HUDEP-2 (cell line): ENCODE results near the gene SPAG5.

Experiments
- DNase-seq, 76 experiments: peaks; one replicate each; lab custom pipeline; 2025; ENCODE audit not compliant: unreplicated experiment in 76 of 76; lab: John Stamatoyannopoulos, UW

Gene SPAG5

GRCh38 chr17:28598799-28599310, at the start of gene SPAG5:
TSS of gene SPAG5 (minus strand) at chr17:28599025. CDS start at chr17:28598946, 79 bp downstream.
- peak in 75 of 76 experiments; percentile 42 to 92 (median 87) for DNase-seq

DNA sequence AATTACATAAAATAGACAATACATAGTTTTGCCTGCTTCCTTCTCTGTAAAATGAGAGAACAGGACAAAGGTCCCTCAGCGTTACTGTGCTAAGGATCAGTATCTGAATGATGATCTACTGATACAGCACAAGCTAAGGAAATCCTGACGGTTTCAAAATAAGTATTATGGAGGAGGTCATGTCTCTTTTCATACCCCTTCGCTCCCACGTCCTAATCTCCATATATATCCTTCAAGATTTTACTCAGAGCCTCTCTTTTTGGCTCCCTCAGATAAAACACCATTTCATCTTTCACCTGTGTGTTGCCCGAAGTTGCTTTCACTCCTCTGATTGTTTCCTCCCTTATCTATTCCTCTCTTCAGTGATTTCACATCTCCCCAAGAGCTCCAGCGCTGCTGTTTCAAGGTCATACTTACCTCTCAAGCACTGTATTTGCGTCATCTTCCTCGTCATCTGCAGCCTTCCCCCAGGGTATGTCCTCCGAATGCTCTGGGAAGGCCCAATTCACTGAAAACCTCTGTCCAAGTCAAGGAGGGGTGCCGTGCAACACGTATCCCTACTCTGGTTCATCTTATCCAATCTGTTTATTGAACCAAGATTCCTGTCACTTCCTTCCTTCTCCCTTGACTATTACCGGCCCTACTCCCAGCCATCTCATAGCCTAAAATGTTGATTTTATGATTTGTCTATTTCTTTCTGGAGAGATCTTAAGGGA, 47.4 kb upstream of the SPAG5 start:
- DNase-seq, result no peak

DNA sequence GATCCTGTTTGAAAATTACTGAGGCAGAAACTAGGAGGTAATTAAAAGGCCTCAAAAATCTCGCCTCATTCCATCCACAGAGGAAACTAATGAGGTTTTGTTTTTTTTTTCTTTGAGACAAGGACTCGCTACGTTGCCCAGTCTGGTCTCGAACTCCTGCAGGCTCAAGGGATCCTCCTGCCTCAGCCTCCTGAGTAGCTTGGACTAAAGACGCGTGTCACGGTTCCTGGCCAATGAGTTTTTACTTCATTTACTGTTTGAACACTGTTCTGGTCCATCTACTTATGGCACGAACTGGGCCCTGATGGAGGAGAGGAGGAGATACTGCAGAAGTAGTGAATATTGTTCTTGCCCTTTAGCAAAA, 46.7 kb upstream of the SPAG5 start:
- peak in 2 of 76 experiments; percentile 5 to 15 for DNase-seq

DNA sequence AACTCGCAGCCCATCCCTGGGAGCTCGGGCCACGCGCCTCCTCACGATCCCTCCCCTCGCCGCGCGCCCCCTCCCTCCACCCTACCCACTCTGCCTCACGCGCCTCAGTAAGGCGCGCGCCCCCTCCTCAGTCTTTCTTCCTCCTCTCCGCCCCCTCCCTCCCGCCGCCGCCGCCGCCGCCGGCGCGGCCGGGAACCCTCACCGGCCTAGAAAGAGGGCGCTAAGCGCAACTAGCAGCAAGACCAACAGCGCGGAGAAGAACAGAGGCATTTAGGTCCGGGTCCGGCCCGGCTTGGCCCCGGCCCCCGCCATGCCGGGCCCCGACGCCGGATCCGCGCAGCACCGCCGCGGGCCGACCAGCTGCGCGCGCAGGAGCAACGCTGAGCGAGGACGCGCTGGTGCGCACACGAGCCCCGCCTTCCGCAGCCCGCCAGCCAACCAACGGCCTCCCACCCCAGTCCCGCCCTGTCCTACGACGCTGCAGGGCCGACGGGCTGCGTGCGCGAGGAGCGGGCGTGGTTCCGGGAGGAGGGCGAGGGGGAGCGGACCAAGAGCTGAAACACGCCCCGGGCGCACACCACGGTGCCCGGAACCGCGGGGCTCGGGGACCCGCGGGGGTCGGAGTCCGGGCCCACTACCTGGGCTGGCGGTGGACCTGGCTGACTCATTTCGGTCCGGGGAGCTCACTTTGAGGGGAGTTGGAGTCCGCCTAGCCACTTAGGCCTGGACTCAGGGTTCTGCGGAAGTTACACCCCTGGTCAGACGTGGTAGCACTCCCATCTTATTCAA, 46.2 kb upstream of the SPAG5 start, which contains the start of gene BLTP2:
Gene BLTP2, minus strand, starts transcription at position 372 of the 789 bp plus-strand sequence. Its CDS starts 102 bp downstream, at position 270.
- peak in 74 of 76 experiments; percentile 34 to 96 (median 90) for DNase-seq

GRCh38 chr17:28643983-28644786, 45.4 kb upstream of the SPAG5 start:
- DNase-seq, result peak in 59 of 76 experiments; percentile 5 to 74 (median 33)

DNA sequence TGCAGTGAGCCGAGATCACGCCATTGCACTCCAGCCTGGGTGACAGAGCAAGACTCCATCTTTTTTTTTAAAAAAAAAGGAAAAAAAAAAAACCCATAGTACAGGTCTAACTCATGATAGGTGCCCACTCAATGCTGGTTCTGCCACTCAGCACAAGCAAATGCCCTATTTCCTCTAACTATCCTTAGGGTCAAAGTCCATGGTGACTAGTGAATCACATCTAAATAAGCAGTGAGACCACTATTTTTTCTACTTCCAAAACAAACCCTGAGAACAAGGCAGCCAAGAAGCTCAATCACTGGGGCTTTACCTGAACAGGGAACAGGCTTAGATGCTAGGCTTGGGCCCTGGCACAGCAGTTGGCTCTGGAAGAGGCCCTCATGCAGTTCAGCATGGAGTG, 42.8 kb upstream of the SPAG5 start:
- DNase-seq, result no peak

DNA sequence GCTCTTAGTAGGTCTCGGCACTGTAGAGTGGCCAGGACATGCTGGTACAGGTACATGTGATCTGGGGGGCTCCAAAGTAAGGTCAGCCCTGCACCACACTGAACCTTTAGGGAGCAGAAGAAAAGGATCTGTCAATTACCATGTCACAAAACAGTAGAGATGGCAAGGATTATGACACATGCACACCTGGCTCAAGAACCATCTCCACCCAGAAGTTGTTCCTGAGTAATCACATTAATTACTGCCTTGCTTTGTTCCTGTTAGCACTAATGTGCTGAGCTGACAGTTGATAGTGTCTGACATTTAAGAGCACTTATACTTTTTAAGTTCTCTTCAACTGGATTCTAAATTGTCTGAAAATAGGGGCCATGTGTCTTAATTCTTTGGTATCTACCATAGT, 36.7 kb upstream of the SPAG5 start:
- DNase-seq, result no peak

DNA sequence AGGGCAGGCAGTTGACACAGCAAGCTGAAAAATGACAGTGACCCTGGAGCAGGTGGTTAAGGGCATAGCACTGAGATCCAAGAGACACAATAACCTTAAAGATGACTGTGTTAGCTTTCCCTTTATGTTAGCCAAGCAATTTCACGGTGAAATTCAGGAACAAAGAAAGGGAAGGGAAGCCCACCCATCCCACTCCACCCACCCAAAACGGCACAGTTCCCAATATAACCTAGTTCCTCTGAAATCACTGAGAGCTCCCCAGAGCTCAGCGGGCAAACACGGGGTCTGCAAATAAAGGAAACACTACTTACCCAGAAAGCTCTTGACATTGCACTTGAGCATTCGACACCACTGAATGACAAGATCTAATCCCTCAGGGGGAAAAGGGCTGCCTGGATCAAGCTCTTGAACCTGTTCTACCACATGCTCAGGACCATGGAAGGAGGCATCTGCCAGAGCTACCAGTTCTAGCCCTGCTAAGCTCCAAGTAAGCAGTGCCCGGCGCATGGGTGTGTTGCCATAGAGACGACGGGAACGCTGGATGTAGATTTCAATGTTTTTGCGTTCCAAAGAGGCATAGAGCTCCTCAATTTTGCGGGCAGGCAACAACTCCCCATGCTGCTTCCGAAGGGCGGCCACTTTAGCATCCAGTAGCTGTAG, 35.5 kb upstream of the SPAG5 start:
- no peak for DNase-seq

DNA sequence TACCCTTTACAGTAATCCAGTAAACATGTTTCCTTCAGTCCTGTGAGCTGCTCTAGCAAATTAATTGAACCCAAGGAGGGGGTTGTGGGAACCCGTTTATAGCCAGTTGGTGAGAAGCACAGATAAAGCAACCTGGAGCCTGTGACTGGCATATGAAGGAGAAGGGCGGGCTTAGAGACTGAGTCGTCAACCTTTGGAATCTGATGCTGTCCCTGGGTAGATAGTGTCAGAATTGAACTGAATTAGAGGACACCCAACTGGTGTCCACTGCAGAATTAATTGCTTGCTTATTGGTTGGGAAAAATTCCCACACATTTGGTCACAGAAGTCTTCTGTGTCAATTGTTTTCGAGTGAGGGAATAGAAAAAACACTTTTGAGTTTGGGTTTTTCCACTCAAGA, 28.0 kb upstream of the SPAG5 start:
- DNase-seq, result no peak

DNA sequence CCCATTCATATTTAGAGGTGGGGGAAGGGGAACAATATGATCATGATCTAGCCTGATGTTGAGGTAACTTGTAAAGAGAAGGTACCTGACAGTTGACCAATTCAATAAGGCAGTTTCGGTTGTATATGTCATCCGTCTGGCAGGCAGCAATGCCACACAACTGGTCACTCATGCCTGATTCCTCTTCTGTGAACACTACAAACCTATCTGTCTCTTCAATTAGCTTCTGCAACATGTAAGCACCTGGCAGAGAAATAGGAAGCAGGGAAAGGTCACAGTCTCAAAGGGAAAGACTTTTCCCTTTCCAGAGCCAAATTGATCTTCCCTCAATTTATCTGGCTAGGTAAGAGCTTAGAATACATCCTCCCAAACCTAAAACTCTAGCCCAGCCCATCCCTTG, 25.3 kb upstream of the SPAG5 start:
- DNase-seq, result no peak

DNA sequence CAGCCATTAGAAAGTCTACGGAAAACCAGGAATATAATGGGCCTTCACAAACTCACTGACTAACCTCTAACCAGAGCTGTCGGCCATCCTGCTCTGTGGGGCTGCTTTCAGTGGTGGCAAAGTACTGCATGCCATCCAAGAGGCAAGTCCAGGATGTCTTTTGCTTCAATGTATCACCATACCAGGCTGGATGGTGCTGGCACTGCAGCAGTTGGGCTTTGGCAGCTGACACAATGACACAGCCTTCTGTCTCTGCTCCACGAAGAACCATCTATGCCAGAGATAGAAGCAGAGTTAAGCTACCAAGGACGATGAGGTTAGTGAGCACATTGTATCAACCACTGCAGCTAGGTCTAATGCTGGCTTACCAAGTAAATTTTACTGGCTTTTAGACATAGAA, 24.9 kb upstream of the SPAG5 start:
- no peak for DNase-seq

DNA sequence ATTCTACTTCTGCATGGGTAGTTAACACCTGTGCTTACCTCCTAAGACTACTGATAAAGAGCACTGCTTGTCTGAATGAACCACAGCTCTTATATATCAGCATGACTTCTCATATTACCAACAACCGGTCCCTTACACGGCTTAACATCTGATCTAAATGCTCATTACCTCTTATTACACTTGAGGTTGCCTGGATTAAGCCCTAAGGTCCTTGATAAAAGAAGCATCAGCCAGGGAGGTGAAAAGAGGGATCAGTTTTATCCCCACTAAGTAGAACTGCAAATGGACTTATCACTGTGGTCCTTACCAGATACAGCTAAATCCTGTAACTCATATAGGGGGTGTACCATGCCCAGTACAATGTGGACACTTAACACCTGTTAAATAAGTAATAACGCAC, 23.4 kb upstream of the SPAG5 start:
- no peak for DNase-seq

- DNase-seq, result no peak
Observed at GRCh38 chr17:28620010-28620409, 21.2 kb upstream of the SPAG5 start.

DNA sequence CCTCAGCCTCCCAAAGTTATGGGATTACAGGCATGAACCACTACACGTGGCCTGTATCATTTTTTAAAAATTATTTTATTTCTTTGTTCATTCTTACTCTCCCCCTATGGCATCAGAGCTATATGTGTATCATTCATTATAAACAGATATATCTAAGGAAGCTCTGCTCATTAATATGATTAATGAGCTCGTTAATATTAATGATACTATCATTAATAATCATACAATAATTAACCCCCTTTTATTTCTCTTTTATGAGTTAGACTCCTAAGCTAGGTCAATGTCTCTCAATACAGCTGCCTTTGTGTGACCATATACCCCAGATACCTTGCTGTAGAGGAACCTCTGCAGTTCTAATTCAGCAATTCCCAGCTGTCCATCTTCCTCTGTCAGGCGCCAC, 19.6 kb upstream of the SPAG5 start:
- no peak for DNase-seq

GRCh38 chr17:28616281-28616680, 17.5 kb upstream of the SPAG5 start:
- DNase-seq, result no peak

GRCh38 chr17:28615260-28615940, 16.6 kb upstream of the SPAG5 start:
- DNase-seq, result no peak

GRCh38 chr17:28613931-28614381, 15.1 kb upstream of the SPAG5 start, which contains the start of gene RSKR:
TSS of gene RSKR (minus strand) at chr17:28614185. CDS start at chr17:28614161, 24 bp downstream.
- no peak for DNase-seq

DNA sequence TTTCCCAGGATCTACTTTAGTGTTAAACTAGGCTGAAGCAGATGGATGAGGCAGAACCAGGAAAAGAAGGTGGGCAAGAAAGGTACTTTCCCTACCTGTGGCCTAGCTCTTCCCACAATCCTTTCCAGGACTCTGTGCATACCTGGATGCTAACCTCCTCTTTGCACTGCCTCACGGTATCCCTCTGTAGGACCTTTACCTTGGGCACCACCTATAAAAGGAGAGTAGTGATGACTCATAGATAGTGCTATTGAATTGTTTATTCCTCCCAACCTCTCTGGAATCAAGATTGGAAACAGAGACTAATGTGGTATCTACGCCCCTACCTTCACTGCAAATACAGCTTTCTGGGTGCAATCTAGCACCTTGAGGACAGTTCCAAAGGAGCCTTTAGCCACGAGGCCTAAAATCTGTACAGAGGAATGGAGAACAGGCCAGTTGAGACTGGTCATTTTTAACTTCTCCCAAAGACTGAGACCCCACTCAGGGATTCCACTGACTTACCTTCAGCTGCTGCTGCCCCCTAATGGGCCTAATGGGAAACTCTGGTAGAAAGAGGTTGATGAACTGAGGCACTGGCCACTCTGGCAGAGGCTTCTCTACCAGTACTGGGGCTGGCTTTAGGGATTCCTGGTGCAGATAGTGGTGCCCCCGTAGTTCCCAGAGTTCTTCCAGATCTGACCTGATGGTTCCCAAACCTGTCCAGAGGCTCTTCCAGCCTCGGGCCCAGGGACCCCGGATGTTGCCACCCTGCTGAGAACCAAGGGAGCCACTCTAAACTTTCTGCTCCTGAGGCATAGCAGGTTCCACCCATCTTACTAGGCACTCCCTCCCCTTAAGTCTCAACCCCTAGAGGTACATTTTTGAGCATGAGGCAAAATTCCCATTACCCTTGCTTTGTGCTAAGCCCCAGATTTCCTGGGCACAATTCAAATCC, 14.4 kb upstream of the SPAG5 start:
- peak in 11 of 76 experiments; percentile 0 to 26 (median 8) for DNase-seq

DNA sequence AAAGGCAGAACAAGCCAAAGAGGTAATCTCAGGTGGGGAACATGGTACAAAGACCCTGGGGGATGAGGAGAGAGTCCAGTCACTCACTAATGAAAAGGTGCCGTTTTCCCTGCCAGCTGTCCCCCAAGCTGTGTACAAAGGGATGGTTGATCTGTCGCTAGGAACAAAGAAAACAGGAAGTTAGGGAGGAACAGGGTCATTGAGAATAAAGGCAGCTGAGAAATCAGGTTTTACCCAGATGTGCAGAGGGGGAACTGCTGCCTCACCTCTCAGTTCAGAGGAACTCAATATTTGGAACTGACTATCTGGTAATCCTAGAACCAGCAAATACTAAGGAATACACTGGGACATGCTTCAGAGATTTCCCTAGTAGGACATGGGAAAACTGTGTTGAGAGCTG, 13.7 kb upstream of the SPAG5 start:
- DNase-seq, result no peak
